ENCODE results near the gene ASIP. TPM values are rescaled to one million over a fixed set of nuclear protein-coding genes. Genes with fewer than 3 reads are reported as not detected.

Gene ASIP
- total RNA-seq, 2 experiments from 2014 or later = not detected

GRCh38 chr20:34305333-34306230, 64.4 kb downstream of the ASIP start:
- DNase-seq = no peak
- Mint-ChIP-seq H3K27me3 (peaks cover 4% of the 10 kb centered on the region), H3K27ac (no peak overlapping the region), H3K4me3 (no peak overlapping the region), H3K9me3 (no peaks in the 10 kb centered on the region), H3K4me1 (peaks cover 17% of the 10 kb centered on the region), H3K36me3 (peaks cover 14% of the 10 kb centered on the region)

GRCh38 chr20:34309691-34310090, 68.5 kb downstream of the ASIP start:
- no peak for DNase-seq
- H3K4me3 Mint-ChIP-seq = no peak overlapping the region
- peaks cover 9% of the 10 kb centered on the region for H3K4me1 Mint-ChIP-seq
- H3K27ac Mint-ChIP-seq = no peak overlapping the region
- H3K27me3 Mint-ChIP-seq = peaks cover 26% of the 10 kb centered on the region
- no peaks in the 10 kb centered on the region for H3K36me3 Mint-ChIP-seq
- H3K9me3 Mint-ChIP-seq = no peaks in the 10 kb centered on the region

- Mint-ChIP-seq H3K4me1 (peaks cover 9% of the 10 kb centered on the region), H3K9me3 (no peaks in the 10 kb centered on the region), H3K27ac (no peak overlapping the region), H3K27me3 (peaks cover 26% of the 10 kb centered on the region), H3K36me3 (no peaks in the 10 kb centered on the region), H3K4me3 (no peak overlapping the region)
- DNase-seq = no peak
Measured at GRCh38 chr20:34310481-34311117, 69.4 kb downstream of the ASIP start.

- Mint-ChIP-seq H3K27ac (no peak overlapping the region), H3K4me3 (no peak overlapping the region), H3K36me3 (no peaks in the 10 kb centered on the region), H3K9me3 (no peaks in the 10 kb centered on the region), H3K27me3 (peaks cover 26% of the 10 kb centered on the region), H3K4me1 (peaks cover 9% of the 10 kb centered on the region)
- DNase-seq = no peak
Measured at GRCh38 chr20:34311118-34312023, 70.1 kb downstream of the ASIP start.

- H3K4me3 Mint-ChIP-seq = no peak overlapping the region
- H3K9me3 Mint-ChIP-seq = no peaks in the 10 kb centered on the region
- no peak for DNase-seq
- peaks cover 9% of the 10 kb centered on the region for H3K4me1 Mint-ChIP-seq
- H3K27me3 Mint-ChIP-seq = peaks cover 26% of the 10 kb centered on the region
- H3K36me3 Mint-ChIP-seq = no peaks in the 10 kb centered on the region
- no peak overlapping the region for H3K27ac Mint-ChIP-seq
Measured at GRCh38 chr20:34312024-34312460, 70.8 kb downstream of the ASIP start.

- DNase-seq = peak; percentile 84
- Mint-ChIP-seq H3K27me3 (peaks cover 26% of the 10 kb centered on the region), H3K4me3 (no peak overlapping the region), H3K9me3 (no peaks in the 10 kb centered on the region), H3K36me3 (no peaks in the 10 kb centered on the region), H3K4me1 (peaks cover 9% of the 10 kb centered on the region), H3K27ac (no peak overlapping the region)
Measured at GRCh38 chr20:34312544-34313217, 71.5 kb downstream of the ASIP start.

GRCh38 chr20:34315236-34315635, 74.0 kb downstream of the ASIP start:
- no peak overlapping the region for H3K4me3 Mint-ChIP-seq
- H3K27ac Mint-ChIP-seq = no peak overlapping the region
- H3K36me3 Mint-ChIP-seq = no peaks in the 10 kb centered on the region
- H3K9me3 Mint-ChIP-seq = no peaks in the 10 kb centered on the region
- H3K4me1 Mint-ChIP-seq = peaks cover 9% of the 10 kb centered on the region
- peaks cover 26% of the 10 kb centered on the region for H3K27me3 Mint-ChIP-seq
- DNase-seq = no peak

- H3K9me3 Mint-ChIP-seq = no peaks in the 10 kb centered on the region
- peaks cover 9% of the 10 kb centered on the region for H3K4me1 Mint-ChIP-seq
- no peak overlapping the region for H3K4me3 Mint-ChIP-seq
- no peak for DNase-seq
- H3K27me3 Mint-ChIP-seq = peaks cover 17% of the 10 kb centered on the region
- H3K36me3 Mint-ChIP-seq = no peaks in the 10 kb centered on the region
- H3K27ac Mint-ChIP-seq = no peak overlapping the region
Measured at GRCh38 chr20:34316196-34316814, 75.1 kb downstream of the ASIP start.

Other genes starting within 250 kb of the ASIP start
- gene RALY, start 247.5 kb upstream of the ASIP start, total RNA-seq = 100 to 1,000 TPM; 147 to 148 TPM
- 100 to 1,000 TPM; 177 to 179 TPM for gene EIF2S2, start 129.2 kb upstream of the ASIP start, total RNA-seq
- 100 to 1,000 TPM; 245 to 254 TPM for gene AHCY, start 61.9 kb downstream of the ASIP start, total RNA-seq
- 10 to 100 TPM; 45.1 to 55.2 TPM for gene ITCH, start 121.8 kb downstream of the ASIP start, total RNA-seq

All from activated naive CD8-positive, alpha-beta T cell treated with anti-CD3 and anti-CD28 coated beads for 36 hours (primary cell).